ENCODE data around the gene AHSA1. TPM values are rescaled to one million over a fixed set of nuclear protein-coding genes. Genes with fewer than 3 reads are reported as not detected.

AHSA1 gene
- total RNA-seq, 1 donor = 20.5 TPM

- no peaks in the 10 kb centered on the region for H3K9me3 ChIP-seq (ENCODE audit: low read depth, low read length)
- no peak overlapping the region for H3K4me3 ChIP-seq (ENCODE audit: low read length)
- no peaks in the 10 kb centered on the region for H3K27me3 ChIP-seq (ENCODE audit: insufficient read depth, low read length)
- H3K4me1 ChIP-seq (ENCODE audit: insufficient read depth, low read length) = no peaks in the 10 kb centered on the region
These were observed 30.7 kb downstream of the AHSA1 start for GRCh38 chr14:77488558-77488957.

GRCh38 chr14:77489041-77489440 lies 31.1 kb downstream of the AHSA1 start:
- H3K27me3 ChIP-seq (ENCODE audit: insufficient read depth, low read length) = no peaks in the 10 kb centered on the region
- no peaks in the 10 kb centered on the region for H3K4me1 ChIP-seq (ENCODE audit: insufficient read depth, low read length)
- H3K4me3 ChIP-seq (ENCODE audit: low read length) = no peak overlapping the region
- no peaks in the 10 kb centered on the region for H3K9me3 ChIP-seq (ENCODE audit: low read depth, low read length)

DNA sequence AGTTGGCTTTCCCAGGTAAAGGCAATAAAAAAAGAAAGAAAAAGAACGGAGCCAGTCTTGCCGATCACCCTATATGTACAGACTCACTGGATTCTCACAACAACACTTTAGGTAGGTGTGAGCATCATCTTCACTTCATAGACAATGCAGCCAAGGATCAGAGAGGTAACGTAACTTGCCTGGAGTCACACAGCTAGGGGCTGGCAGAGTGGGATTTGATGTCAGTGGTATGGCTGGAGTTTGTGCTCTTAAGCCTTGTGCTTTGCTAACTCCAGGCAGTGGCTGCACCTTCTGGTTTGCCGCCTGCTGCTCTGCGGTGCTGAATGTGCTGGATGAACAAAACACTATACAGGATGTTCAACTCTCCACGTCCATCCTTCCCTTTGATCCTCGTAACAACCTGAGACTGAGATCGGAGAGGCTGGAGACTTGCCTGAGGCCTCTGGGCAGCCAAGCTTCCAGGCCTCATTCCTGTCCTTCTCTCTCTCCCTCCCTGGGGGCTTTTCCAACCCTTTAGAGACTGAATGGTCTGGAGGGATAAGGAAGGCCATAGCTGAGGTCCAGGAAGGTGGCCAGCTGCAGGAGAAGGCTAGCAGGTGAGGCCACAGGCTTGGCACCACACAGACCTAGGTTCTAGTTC lies 32.6 kb downstream of the AHSA1 start:
- no peaks in the 10 kb centered on the region for H3K27me3 ChIP-seq (ENCODE audit: insufficient read depth, low read length)
- no peak overlapping the region for H3K4me3 ChIP-seq (ENCODE audit: low read length)
- H3K4me1 ChIP-seq (ENCODE audit: insufficient read depth, low read length) = no peaks in the 10 kb centered on the region
- no peaks in the 10 kb centered on the region for H3K9me3 ChIP-seq (ENCODE audit: low read depth, low read length)

DNA sequence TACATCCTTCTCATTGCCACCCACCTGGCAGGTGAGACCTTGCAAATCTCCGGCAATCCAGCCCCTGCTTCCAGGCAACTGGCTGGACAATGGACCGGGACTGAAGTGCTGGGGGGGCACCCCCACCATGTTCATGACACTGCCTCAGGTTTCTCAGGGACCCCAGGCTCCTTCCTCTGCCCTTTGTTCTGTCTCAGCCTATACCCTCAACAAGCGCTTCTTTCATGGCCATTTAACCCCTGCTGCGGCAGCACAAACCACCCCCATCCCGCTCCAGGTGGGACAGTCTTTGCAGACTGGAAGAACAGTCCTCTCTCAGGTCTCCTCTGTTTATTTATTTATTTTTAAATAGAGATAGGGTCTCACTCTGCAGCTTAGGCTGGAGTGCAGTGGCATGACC lies 33.2 kb downstream of the AHSA1 start:
- H3K4me3 ChIP-seq (ENCODE audit: low read length) = no peak overlapping the region
- no peaks in the 10 kb centered on the region for H3K27me3 ChIP-seq (ENCODE audit: insufficient read depth, low read length)
- no peaks in the 10 kb centered on the region for H3K4me1 ChIP-seq (ENCODE audit: insufficient read depth, low read length)
- no peaks in the 10 kb centered on the region for H3K9me3 ChIP-seq (ENCODE audit: low read depth, low read length)

DNA sequence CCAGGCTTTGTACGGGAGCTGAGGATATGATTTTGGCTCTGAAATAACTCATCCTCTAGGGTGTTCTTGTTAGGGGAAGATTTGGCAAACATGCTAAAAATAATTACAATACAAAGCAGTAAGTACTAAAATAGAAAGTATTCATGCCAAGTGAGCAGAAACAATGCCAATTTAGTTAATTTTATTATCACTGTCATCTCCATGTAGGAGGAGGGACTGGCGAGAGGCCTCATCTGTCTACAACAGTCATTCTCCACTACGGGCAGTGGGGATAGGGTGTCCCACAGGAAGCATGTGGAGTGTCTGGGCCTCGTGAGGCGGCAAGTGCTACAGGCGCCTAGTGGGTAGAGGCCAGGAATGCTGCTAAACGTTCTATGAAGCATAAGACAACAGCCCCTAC lies 37.4 kb downstream of the AHSA1 start:
- H3K4me1 ChIP-seq (ENCODE audit: insufficient read depth, low read length) = peaks cover 15% of the 10 kb centered on the region
- H3K4me3 ChIP-seq (ENCODE audit: low read length) = no peak overlapping the region
- H3K27me3 ChIP-seq (ENCODE audit: insufficient read depth, low read length) = peaks cover 28% of the 10 kb centered on the region
- no peaks in the 10 kb centered on the region for H3K9me3 ChIP-seq (ENCODE audit: low read depth, low read length)

- Histone ChIP-seq H3K4me1 (ENCODE audit: insufficient read depth, low read length) (peaks cover 15% of the 10 kb centered on the region), H3K9me3 (ENCODE audit: low read depth, low read length) (no peaks in the 10 kb centered on the region), H3K27me3 (ENCODE audit: insufficient read depth, low read length) (peaks cover 31% of the 10 kb centered on the region), H3K4me3 (ENCODE audit: low read length) (peak within 1 kb of the TSS; percentile 18)
These were observed 40.5 kb downstream of the AHSA1 start, which contains the start of gene ISM2 for GRCh38 chr14:77498120-77498979. Gene ISM2 (minus strand): TSS chr14:77498816. CDS start chr14:77498793, 23 bp downstream.

DNA sequence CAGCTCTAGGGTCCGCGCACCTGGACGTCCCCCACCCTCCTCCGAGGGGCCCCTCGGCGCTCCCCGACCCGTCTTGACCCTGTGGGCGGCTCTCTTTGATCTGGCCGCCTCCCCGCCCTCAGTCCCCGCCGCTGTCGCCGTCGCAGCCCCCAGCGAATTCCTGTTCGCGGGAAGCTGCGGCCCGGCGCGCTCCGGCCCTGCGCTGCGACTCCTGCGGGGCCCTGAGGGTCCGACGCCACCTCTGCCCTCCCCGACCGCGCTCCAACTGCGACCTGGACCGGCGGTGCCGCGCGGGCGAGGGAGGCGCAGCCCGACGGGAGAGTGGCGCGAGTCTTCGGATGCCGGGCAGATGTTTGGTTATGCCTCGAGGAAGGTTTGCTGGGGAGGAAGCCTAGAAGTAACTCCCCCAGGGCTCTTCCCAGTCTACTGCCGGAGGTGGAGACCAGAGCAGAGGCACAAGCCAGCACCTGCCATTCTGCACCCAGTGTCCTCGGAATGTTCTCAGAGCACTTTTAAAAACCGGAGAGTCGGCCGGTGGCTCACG lies 41.2 kb downstream of the AHSA1 start:
- no peaks in the 10 kb centered on the region for H3K9me3 ChIP-seq (ENCODE audit: low read depth, low read length)
- peaks cover 15% of the 10 kb centered on the region for H3K4me1 ChIP-seq (ENCODE audit: insufficient read depth, low read length)
- peaks cover 31% of the 10 kb centered on the region for H3K27me3 ChIP-seq (ENCODE audit: insufficient read depth, low read length)
- H3K4me3 ChIP-seq (ENCODE audit: low read length) = no peak overlapping the region

GRCh38 chr14:77502109-77502782 lies 44.4 kb downstream of the AHSA1 start:
- peaks cover 15% of the 10 kb centered on the region for H3K4me1 ChIP-seq (ENCODE audit: insufficient read depth, low read length)
- H3K27me3 ChIP-seq (ENCODE audit: insufficient read depth, low read length) = peaks cover 26% of the 10 kb centered on the region
- no peak overlapping the region for H3K4me3 ChIP-seq (ENCODE audit: low read length)
- H3K9me3 ChIP-seq (ENCODE audit: low read depth, low read length) = no peaks in the 10 kb centered on the region

- no peak overlapping the region for H3K4me3 ChIP-seq (ENCODE audit: low read length)
- H3K4me1 ChIP-seq (ENCODE audit: insufficient read depth, low read length) = peaks cover 11% of the 10 kb centered on the region
- H3K27me3 ChIP-seq (ENCODE audit: insufficient read depth, low read length) = peaks cover 19% of the 10 kb centered on the region
- no peaks in the 10 kb centered on the region for H3K9me3 ChIP-seq (ENCODE audit: low read depth, low read length)
These were observed 45.2 kb downstream of the AHSA1 start for GRCh38 chr14:77503138-77503537.

DNA sequence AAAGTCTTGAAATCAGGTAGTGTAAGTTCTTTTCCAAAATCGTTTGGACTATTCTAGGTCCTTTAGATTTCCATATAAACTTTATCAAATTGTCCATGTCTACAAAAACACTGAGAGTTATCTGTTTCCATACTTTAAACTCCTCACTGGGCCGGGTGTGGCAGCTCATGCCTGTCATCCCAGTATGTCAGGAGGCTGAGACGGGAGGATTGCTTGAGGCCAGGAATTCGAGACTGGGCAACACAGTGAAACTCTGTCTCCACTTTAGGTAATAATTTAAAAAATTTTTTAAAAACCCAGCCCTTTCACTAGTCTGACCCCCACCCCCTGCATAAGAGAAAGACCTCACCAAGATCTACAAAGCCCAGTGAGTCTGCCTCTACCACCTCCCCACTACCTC lies 47.1 kb downstream of the AHSA1 start:
- no peaks in the 10 kb centered on the region for H3K4me1 ChIP-seq (ENCODE audit: insufficient read depth, low read length)
- H3K27me3 ChIP-seq (ENCODE audit: insufficient read depth, low read length) = peaks cover 6% of the 10 kb centered on the region
- no peak overlapping the region for H3K4me3 ChIP-seq (ENCODE audit: low read length)
- no peaks in the 10 kb centered on the region for H3K9me3 ChIP-seq (ENCODE audit: low read depth, low read length)

- Histone ChIP-seq H3K4me1 (ENCODE audit: insufficient read depth, low read length) (no peaks in the 10 kb centered on the region), H3K27me3 (ENCODE audit: insufficient read depth, low read length) (no peaks in the 10 kb centered on the region), H3K4me3 (ENCODE audit: low read length) (no peak overlapping the region), H3K9me3 (ENCODE audit: low read depth, low read length) (no peaks in the 10 kb centered on the region)
These were observed 49.9 kb downstream of the AHSA1 start for GRCh38 chr14:77507762-77508161.

- no peaks in the 10 kb centered on the region for H3K4me1 ChIP-seq (ENCODE audit: insufficient read depth, low read length)
- H3K4me3 ChIP-seq (ENCODE audit: low read length) = no peak overlapping the region
- H3K9me3 ChIP-seq (ENCODE audit: low read depth, low read length) = no peaks in the 10 kb centered on the region
- H3K27me3 ChIP-seq (ENCODE audit: insufficient read depth, low read length) = no peaks in the 10 kb centered on the region
These were observed 50.4 kb downstream of the AHSA1 start for GRCh38 chr14:77508249-77508648.

DNA sequence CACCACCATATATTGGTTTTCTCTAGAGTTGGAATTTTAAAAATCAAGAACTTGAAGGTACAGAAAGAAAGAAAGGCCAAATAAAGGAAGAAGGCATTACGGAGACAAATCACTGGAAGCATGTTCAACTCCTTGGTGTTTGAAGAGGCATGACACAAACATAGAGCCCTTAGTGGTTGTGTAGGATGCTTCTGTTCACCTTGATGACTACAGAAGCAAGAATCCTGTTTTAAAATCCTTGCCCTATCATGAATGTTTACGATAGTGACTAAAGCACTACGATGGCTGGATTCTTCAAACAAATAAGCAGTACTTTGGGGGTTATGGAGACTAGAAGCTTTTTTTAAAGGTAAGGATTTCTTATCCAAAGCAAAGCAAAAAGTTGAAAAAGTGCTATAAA lies 51.0 kb downstream of the AHSA1 start:
- H3K4me1 ChIP-seq (ENCODE audit: insufficient read depth, low read length) = no peaks in the 10 kb centered on the region
- H3K4me3 ChIP-seq (ENCODE audit: low read length) = no peak overlapping the region
- no peaks in the 10 kb centered on the region for H3K27me3 ChIP-seq (ENCODE audit: insufficient read depth, low read length)

GRCh38 chr14:77509366-77509765 lies 51.5 kb downstream of the AHSA1 start:
- H3K27me3 ChIP-seq (ENCODE audit: insufficient read depth, low read length) = no peaks in the 10 kb centered on the region
- H3K4me1 ChIP-seq (ENCODE audit: insufficient read depth, low read length) = no peaks in the 10 kb centered on the region
- H3K4me3 ChIP-seq (ENCODE audit: low read length) = no peak overlapping the region
- no peaks in the 10 kb centered on the region for H3K9me3 ChIP-seq (ENCODE audit: low read depth, low read length)

More for the DNA sequence above, 51.0 kb downstream of the AHSA1 start:
- no peaks in the 10 kb centered on the region for H3K9me3 ChIP-seq (ENCODE audit: low read depth, low read length)

Measured in mononuclear cell (primary cell).